Measurements from ENCODE around the gene RPL39L. TPM values are rescaled to one million over a fixed set of nuclear protein-coding genes. Genes with fewer than 3 reads are reported as not detected.

Gene RPL39L
- total RNA-seq, 1 donor from 2014 or later = 45.9 TPM

GRCh38 chr3:187098923-187099512 is 40.3 kb downstream of the RPL39L start:
- no peak for DNase-seq (ENCODE audit: low read depth, low spot score)

GRCh38 chr3:187093320-187093719 is 46.0 kb downstream of the RPL39L start:
- DNase-seq (ENCODE audit: low read depth, low spot score) = no peak

DNA sequence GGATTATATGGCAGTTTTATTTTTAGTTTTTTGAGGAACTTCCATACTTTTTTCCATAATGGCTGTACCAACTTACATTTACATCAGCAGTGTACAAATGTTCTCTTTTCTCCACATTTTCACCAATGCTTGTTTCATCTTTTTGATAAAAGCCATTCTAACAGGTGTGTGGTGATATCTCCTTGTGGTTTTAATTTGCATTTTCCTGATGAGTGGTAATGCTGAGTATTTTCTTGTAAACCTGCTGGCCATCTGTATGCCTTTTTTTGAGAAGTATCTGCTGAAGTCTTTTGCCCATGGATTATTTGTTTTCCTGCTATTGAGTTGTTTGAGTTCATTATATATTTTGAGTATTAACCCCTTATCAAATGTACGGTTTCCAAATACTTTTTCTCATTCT is 50.6 kb downstream of the RPL39L start:
- no peak for DNase-seq (ENCODE audit: low read depth, low spot score)

DNA sequence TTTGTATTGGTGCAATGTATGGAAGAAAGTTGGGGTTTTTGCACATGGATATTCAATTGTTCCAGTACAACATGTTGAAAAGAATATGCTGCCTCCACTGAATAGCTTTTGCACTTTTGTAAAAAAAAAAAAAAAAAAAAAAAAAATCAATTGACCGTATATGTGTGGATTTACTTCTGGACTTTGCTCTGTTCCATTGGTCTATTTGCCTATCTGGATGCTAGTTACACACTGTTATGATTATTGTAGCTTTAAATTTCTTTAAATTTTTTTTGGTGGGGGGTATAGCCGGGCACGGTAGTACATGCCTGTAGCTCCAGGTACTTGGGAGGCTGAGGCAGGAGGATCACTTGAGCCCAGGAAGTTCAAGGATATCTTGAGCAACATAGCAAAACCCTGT is 52.5 kb downstream of the RPL39L start:
- DNase-seq (ENCODE audit: low read depth, low spot score) = no peak

DNA sequence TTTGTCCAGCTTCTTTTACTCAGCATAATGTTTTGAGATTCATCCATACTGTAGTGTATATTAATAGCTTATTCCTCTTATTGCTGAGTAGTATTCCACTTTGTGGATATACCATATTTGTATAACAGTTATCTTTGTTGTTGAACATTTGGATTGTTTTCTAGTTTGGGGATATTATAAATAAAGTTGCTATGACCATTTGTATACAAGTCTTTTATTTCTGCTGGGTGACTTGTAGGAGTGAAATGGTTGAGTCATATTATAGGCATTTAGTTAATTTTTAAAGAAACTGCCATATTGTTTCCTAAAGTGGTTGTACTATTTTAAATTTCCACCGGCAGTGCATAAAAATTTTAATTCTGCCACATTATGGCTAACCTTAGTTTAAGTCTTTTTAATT is 53.4 kb downstream of the RPL39L start:
- no peak for DNase-seq (ENCODE audit: low read depth, low spot score)

DNA sequence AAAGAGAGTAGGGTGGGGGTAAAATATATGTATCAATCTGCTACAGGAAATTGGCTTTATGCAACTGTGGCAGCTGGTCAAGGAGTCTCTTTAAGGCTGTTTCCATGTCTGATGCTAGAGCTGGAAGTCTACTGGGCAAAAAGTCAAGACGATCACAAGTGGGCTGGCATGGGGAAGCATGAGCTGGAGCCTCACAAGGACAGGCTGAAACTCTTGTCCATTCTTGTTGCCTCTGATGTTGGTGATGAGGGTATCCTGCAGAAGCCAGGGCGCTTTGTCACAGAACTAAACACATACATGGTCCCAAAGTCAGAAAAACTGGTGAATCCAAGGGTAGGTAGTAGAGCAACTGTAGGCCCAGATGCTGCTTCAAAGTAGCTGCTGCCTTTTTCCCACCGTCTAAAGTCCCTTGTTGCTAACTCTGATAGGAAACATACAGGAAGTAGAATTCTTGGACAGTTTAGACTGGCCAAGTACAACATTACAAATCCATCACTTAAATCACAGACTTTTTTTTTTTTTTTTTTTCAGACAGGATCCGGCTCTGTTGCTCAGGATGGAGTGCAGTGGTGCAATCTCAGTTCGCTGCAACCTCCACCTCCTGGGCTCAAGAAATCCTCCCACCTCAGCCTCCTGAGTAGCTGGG is 54.2 kb downstream of the RPL39L start:
- no peak for DNase-seq (ENCODE audit: low read depth, low spot score)

- no peak for DNase-seq (ENCODE audit: low read depth, low spot score)
Measured at GRCh38 chr3:187084580-187084979, 54.7 kb downstream of the RPL39L start.

DNA sequence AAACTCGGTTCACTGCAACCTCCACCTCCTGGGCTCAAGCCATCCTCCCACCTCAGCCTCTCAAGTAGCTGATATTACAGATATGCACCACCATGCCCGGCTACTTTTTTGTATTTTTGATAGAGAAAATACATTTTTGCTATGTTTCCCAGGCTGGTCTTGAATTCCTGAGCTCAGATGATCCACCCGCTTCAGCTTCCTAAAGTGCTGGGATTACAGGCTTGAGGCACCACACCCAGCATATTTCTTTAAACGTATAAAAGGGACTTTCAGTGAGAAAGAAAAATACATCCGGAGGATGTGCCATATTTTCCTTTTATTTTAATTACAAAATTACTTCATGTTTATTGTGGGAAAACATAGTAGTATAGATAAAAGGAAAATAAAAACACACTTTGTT is 55.2 kb downstream of the RPL39L start:
- no peak for DNase-seq (ENCODE audit: low read depth, low spot score)

DNA sequence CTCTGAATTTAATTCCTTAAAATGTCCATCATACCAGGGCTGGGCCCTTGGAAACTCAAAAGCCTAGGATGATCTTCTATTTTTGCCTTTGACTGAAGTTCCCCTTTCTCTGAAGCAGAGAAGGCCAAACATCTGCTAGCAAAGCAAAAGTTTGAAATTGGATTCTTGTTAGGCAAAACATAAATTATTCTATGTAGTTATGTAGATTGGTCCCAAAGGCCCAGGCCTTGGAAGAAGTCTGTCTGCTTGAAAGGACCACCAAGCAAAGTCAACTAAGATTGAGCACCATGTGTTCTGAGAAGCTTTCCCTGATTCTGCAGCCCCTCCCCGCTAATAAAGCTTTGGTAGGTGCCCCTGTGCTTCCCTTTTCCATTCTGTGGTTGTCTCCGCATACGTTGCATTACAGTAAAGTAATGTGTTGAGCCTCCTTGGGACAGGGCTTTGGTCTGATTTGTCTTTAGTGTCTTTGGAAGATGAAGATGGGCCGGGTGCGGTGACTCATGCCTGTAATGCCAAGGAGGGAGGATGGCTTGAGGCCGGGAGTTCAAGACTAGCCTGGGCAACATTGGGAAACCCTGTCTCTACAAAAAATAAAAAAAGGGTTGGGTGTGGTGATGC is 56.4 kb downstream of the RPL39L start:
- DNase-seq (ENCODE audit: low read depth, low spot score) = no peak

DNA sequence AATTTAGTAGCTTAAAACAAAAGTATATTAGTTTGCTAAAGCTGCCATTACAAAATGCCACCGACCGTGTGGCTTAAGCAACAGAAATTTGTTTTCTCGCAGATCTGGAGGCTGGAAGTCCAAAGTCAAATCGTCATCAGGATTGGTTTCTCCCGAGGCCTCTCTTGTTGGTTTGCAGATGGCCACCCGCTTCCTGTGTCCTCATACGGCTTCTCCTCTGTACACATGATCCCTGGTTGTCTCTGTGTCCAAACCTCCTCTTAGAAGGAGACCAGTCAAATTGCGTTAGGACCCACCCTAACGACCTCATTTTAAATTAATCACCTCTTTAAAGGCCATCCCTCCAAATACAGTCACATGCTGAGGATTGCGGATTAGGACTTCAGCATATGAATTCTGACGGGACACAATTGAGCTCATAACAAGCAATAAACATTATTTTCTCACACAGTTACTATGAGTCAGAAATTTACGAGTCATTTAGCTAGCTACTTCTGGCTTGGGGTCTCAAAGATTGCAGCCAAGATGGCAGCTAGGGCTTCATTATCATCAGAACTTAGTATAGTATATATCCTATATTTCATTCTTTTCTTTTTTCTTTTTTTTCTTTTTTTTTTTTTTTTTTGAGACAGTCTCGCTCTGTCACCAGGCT is 58.4 kb downstream of the RPL39L start:
- DNase-seq (ENCODE audit: low read depth, low spot score) = no peak

DNA sequence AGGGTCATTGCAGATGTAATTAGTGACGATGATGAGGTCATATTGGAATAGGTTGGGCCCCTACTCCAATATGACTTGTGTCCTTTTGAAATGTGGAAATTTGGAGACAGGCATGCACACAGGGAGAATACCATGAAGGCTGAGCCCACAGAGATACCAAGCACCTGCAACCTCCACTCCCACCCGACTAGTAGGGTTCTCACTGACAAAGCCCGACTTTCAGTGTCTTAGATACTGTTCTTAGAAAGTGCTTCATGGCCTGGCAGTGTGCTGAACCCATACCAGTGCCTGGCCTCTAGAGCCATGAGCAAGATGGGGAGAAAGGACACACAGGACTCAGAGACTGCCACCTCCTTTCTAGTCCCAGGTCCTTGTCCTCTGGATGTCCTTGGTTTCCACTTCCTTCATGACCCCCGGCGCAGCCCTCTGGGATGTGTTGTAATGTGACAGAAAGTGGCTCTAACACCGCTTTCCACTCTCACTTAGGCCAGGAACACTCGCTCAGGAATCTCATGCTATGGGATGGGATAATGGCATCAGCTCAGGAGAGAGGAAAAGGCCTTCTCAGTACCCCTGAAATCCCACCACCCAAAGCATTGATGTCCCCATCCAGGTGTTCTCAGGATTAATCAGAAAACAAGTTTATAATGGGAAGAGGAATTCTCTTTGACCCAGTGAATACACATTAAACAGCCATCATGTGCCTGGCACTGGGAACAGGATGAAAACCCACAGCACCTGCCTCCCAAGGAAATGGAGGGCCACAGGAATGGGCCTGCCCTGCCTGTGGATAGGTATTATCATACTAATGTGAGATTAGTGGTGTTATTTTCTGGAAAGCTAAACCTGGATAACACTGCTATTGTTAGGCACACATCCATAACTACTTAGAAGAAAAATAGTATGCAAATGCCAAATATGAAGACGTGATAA is 59.9 kb downstream of the RPL39L start:
- no peak for DNase-seq (ENCODE audit: low read depth, low spot score)

DNA sequence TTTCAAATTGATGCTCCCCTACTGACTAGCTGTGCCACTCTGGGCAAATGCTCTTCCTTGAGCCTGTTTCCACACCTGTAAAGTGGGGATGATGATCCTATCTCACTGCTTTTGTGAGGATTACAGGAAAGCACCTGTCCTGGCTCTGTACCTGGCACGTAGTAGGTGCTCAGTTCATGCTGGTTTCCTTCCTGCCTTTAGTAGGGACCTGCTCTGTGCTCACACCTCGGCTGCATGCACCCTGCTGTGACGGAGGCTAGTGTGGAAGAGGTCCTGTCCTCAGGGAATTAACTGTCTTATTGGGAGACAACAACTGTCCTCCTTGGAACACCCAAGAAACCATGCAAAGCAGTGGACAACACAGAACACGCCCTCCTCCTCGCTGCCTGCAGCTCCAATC is 61.8 kb downstream of the RPL39L start:
- DNase-seq (ENCODE audit: low read depth, low spot score) = no peak

GRCh38 chr3:187077085-187077484 is 62.2 kb downstream of the RPL39L start:
- DNase-seq (ENCODE audit: low read depth, low spot score) = no peak

GRCh38 chr3:187076297-187076696 is 63.0 kb downstream of the RPL39L start:
- DNase-seq (ENCODE audit: low read depth, low spot score) = no peak

GRCh38 chr3:187074846-187075245 is 64.5 kb downstream of the RPL39L start:
- no peak for DNase-seq (ENCODE audit: low read depth, low spot score)

GRCh38 chr3:187073581-187074098 is 65.7 kb downstream of the RPL39L start:
- no peak for DNase-seq (ENCODE audit: low read depth, low spot score)

DNA sequence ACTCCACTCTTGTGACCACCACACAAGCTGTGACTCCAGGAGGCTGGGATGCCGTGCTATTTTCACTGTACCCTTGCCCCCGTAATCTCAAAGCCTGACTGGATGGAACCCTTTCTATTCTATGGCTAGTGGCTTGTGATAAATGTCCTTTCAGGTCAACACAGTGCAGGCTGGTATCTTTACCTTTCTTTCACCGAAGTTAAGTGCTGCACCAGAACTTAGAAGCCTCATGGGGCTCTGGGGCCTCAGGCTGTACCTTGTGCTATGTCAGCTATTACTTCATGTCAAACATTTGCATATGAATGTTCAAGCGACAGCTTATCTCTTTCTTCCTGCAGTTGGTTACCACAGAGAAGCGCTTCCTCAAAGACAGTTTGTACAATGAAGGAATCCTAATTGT is 66.8 kb downstream of the RPL39L start:
- no peak for DNase-seq (ENCODE audit: low read depth, low spot score)

DNA sequence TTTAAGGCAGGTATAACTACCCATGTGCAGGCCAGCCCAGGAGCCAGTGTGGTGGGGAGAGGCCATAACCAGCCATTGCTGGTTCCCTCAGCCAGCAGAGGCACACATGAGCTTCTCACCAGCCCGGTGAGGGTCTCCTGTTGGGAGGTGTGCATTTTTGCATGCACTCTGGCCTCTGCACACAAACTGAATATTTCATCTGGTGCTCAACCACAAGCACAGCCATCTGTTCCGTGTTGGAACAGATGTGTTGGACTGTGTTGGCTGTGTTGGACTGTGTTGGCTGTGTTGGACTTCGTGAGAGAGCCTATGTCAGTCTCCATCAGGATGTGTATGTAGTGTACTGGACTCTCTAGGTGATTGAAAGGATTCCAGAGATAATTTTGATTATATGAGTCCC is 67.2 kb downstream of the RPL39L start:
- DNase-seq (ENCODE audit: low read depth, low spot score) = no peak

Measured in pulmonary artery endothelial cell (primary cell).